Adrenal gland (tissue), 12 donors: ENCODE data around the gene CCDC90B. TPM values are rescaled to one million over a fixed set of nuclear protein-coding genes. Genes with fewer than 3 reads are reported as not detected.
A peak's percentile ranks its signal among the peaks of the same experiment; 100 is the strongest.

ENCODE experiments used
- DNase-seq, 7 donors: peaks; one replicate each; pipeline ENCODE4 v3.0.0-alpha.2; 2019 to 2020
- H3K27ac ChIP-seq, 5 donors: fragments of 200-600 bp; sonication (generic) in 4 of 5; 1 replicate in 3 of 5; 2 replicates in 2 of 5; pipeline versions ENCODE4 v1.5.1 to v1.8.0; 2016 to 2020; ENCODE audit warnings: mild to moderate bottlenecking in 1 of 5
- H3K27me3 ChIP-seq: fragments of 200-600 bp; 2 replicates; pipeline ENCODE4 v1.8.0; 2021
- H3K36me3 ChIP-seq, 2 donors: fragments of 200-600 bp; replicated peaks in 1 of 2; 1 replicate in 1 of 2; 2 replicates in 1 of 2; pipeline versions ENCODE4 v1.5.1 to v1.8.0; 2018 to 2022
- H3K4me1 ChIP-seq, 2 donors: fragments of 200-600 bp; replicated peaks in 1 of 2; 1 replicate in 1 of 2; 2 replicates in 1 of 2; pipeline versions ENCODE4 v1.5.1 to v1.8.0; 2018 to 2021
- H3K4me3 ChIP-seq, 4 donors: fragments of 200-600 bp; sonication (generic) in 3 of 4; one replicate each; pipeline ENCODE4 v1.5.1; 2016 to 2018
- H3K9me3 ChIP-seq, 3 donors: fragments of 200-600 bp; sonication (generic) in 1 of 3; replicated peaks in 1 of 3; 1 replicate in 2 of 3; 2 replicates in 1 of 3; pipeline versions ENCODE4 v1.5.1 to v1.8.0; 2016 to 2021
- POLR2A ChIP-seq, 2 donors: fragments of 450-650 bp; IDR thresholded peaks; one replicate each; pipeline ENCODE4 v1.6.1; 2017; ENCODE audit warnings: antibody characterized with exemption in 2 of 2, mild to moderate bottlenecking in 2 of 2, moderate library complexity in 1 of 2
- WGBS, 4 donors: extraction: QIAGEN DNeasy Blood & Tissue Kit in 2 of 4; methylation state at CpG; one replicate each; pipeline versions ENCODE4 v1.1.5 to v1.1.7; 2013 to 2017; 5-methylcytosine and 5-hydroxymethylcytosine counted together
- intact Hi-C, 2 donors: fragments of 100-400 bp; cut with DNase I; formaldehyde crosslinking; loops; one replicate each; pipeline versions ENCODE4 v1.14.1 to v1.15.0; 2022 to 2023
- polyA plus RNA-seq, 3 donors: library from polyadenylated mRNA; stranded (reverse); fragments of 200-250 nt in 2 of 3; fragments of 350-450 nt in 1 of 3; fragmentation: Illumina TruSeq in 1 of 3; extraction: RNeasy Lipid Tissue Mini Kit (QIAGEN cat#74804) in 1 of 3; gene quantifications; one replicate each; pipeline ENCODE4 v1.2.3, GENCODE V29; 2013 to 2014
- total RNA-seq, 9 donors: library from RNA; depleted of rRNA in 4 of 9; stranded (reverse); fragments of >200 nt in 4 of 9; fragments of 120-200 nt in 1 of 9; fragmentation: NEBNext Ultra II Directional in 1 of 9; extraction: Animal tissue kit (Norgen Biotek cat#: 25700) in 1 of 9; gene quantifications; one replicate each; pipeline versions ENCODE4 v1.1.0 to v1.2.4, GENCODE V29; 2013 to 2023
- TF ChIP-seq, protein P1 (sequence below), 6 experiments: fragments of 450-650 bp in 4 of 6; fragments of 200-600 bp in 2 of 6; sonication (generic) in 1 of 6; IDR thresholded peaks; 1 replicate in 5 of 6; 2 replicates in 1 of 6; pipeline versions ENCODE4 v1.5.1 to v1.8.0; 2016 to 2021; ENCODE audit warnings: antibody characterized with exemption in 6 of 6, mild to moderate bottlenecking in 2 of 6, moderate library complexity in 1 of 6
- donor health status: healthy with polysubstance abuse.
- donor health status: Bipolar disorder and iron deficiency.
- donor health status: DM: yes; HTN: yes; CAD: no.
- donor health status: DM: no; HTN: no; CAD: no.
- donor health status: DM: no; HTN: no; CAD: no.
- donor health status: DM: yes; HTN: yes; CAD: no.

Gene CCDC90B
- total and polyA plus RNA-seq, 12 donors = 38.9 to 147 (median 59.2) TPM

DNA sequence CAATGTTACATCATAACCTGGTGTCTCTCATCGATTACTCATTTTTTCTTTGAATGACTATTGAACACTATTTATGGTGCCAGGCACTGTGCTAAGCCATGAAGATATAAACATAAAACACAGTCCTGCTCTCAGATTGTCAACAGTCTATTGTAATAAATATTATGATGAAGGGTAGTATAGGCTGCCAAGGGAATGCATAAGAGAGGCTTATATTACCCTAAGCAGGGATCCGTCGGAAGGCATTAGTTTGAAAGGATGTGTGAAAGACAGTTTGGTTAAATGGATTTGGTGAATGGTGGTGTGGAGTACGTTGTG, 7.2 kb upstream of the CCDC90B start:
- 70 to 76% (median 74%) methylated on average over 4 of the region's 4 CpGs for WGBS, 4 donors
- TF ChIP-seq, protein P1, sequence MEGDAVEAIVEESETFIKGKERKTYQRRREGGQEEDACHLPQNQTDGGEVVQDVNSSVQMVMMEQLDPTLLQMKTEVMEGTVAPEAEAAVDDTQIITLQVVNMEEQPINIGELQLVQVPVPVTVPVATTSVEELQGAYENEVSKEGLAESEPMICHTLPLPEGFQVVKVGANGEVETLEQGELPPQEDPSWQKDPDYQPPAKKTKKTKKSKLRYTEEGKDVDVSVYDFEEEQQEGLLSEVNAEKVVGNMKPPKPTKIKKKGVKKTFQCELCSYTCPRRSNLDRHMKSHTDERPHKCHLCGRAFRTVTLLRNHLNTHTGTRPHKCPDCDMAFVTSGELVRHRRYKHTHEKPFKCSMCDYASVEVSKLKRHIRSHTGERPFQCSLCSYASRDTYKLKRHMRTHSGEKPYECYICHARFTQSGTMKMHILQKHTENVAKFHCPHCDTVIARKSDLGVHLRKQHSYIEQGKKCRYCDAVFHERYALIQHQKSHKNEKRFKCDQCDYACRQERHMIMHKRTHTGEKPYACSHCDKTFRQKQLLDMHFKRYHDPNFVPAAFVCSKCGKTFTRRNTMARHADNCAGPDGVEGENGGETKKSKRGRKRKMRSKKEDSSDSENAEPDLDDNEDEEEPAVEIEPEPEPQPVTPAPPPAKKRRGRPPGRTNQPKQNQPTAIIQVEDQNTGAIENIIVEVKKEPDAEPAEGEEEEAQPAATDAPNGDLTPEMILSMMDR (IDR thresholded peaks at IDR 0.05) = no peak
- no peak for TF ChIP-seq POLR2A (IDR thresholded peaks at IDR 0.05)

DNA sequence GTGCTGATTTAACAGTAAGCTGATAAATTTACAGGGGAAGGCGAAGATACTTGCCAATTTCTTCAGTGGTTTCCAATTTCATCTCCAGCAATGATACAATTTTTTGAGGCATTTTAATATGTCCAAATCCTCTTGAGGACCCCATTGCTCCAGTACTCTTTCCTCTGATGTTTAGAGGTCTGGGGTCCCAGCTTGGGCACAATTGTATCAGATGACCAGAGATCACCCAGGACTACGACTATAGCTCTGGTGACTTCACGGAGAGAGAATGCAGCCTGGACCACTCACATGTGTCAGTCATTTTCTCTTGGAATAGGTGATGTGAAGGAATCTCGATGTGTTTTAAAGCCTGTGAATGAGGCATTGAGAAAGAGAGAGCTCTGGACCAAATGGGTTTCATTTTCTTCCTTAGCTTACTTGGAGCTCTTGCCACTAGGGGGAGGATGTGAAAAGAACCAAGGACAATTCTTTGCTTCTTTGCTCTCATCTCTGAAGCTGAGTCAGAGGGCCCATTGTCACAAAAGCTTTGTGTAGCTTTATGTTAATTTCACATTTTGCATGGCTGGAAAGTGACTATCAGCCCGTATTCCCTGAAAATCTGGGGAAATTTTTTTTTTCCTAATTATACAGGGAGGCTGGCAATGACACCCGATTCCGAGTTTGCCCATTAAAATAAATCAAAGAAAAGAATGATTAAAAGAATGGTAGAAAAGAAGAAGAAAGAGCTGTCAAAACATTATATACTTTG, 6.7 kb upstream of the CCDC90B start:
- no peaks in the 10 kb centered on the region for H3K27me3 ChIP-seq
- H3K4me1 ChIP-seq = peaks cover 0 to 5% of the 10 kb centered on the region in 2 donors
- H3K36me3 ChIP-seq = no peaks in the 10 kb centered on the region
- no peaks in the 10 kb centered on the region for H3K9me3 ChIP-seq
- no peak overlapping the region for H3K27ac ChIP-seq
- intact Hi-C loops = loop anchor here (5.0 to 10.0 kb wide), 2 partner anchors 522 to 524 kb away; no protein-coding TSS in a partner anchor
- TF ChIP-seq POLR2A (IDR thresholded peaks at IDR 0.05) = no peak
- TF ChIP-seq, protein P1 (IDR thresholded peaks at IDR 0.05) = peak; percentile 69 to 87 (median 80)
- no peak overlapping the region for H3K4me3 ChIP-seq
- WGBS, 4 donors = 32 to 36% (median 34%) methylated on average over 7 of the region's 7 CpGs
- DNase-seq = peak; percentile 36 to 74 (median 68)

More for the DNA sequence above, 7.2 kb upstream of the CCDC90B start:
- Histone ChIP-seq H3K27ac (no peak overlapping the region), H3K27me3 (no peaks in the 10 kb centered on the region), H3K4me1 (peaks cover 0 to 5% of the 10 kb centered on the region in 2 donors), H3K9me3 (no peaks in the 10 kb centered on the region), H3K36me3 (no peaks in the 10 kb centered on the region), H3K4me3 (no peak overlapping the region)
- no peak for DNase-seq
- intact Hi-C loops = loop anchor here (5.0 to 10.0 kb wide), 2 partner anchors 521 to 524 kb away; no protein-coding TSS in a partner anchor

DNA sequence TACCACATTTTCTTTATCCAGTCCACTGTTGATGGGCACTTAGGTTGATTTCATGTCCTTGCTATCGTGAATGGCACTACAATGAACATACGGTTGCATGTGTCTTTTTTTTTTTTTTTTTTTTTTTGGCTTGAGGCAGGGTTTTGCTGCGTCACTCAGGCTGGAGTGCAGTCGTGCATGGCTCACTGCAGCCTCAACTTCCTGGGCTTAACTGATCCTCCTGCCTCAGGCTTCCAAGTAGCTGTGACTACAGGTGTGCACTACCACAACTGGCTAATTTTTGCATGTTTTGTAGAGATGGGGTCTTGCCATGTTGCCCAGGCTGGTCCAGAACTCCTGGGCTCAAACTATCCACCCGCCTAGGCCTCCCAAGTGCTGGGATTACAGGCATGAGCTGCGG, 1.5 kb upstream of the CCDC90B start:
- H3K9me3 ChIP-seq = no peaks in the 10 kb centered on the region
- intact Hi-C loops = no loop called here
- WGBS, 4 donors = 92 to 96% (median 96%) methylated on average over 6 of the region's 6 CpGs
- H3K36me3 ChIP-seq = no peaks in the 10 kb centered on the region
- no peak for DNase-seq
- H3K27me3 ChIP-seq = no peaks in the 10 kb centered on the region
- no peak overlapping the region for H3K27ac ChIP-seq
- TF ChIP-seq, protein P1 (IDR thresholded peaks at IDR 0.05) = no peak
- TF ChIP-seq POLR2A (IDR thresholded peaks at IDR 0.05) = no peak
- peaks cover 8 to 23% of the 10 kb centered on the region in 2 donors for H3K4me1 ChIP-seq
- no peak overlapping the region for H3K4me3 ChIP-seq

DNA sequence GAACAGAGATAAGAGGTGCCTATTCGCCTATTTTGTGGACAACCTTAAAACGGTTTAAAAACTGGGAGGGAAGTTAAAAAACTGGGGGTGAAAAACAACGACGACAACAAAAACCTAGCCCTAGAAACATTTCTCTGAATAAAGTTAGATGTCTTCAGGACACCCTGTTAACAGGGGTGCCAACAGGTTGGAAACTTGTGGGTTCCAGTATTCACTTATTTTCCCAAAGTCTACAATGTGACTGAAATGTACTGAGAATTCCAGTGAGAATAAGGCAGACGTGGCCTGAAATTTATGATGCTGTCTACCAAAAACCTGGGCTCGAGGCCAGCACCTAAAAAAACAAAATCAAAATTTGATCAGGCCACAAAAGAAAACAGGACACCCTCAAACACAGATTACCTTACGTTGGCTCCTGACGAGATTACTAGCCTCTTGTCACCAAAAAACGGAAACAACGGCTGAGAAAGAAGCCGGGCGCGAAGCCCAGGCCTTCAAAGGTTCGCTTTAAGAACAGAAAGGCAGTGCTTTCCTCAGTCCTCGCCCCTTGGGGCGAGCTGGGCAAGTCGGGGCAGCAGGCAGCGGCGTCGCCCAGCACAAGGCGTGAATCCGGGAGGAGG, 906 bp downstream of the CCDC90B start:
- Histone ChIP-seq H3K4me1 (peaks cover 11 to 37% of the 10 kb centered on the region in 2 donors), H3K27ac (peak overlapping the region; percentile 93 to 98 (median 95)), H3K4me3 (peak overlapping the region; percentile 70 to 86 (median 76)), H3K9me3 (no peaks in the 10 kb centered on the region), H3K27me3 (no peaks in the 10 kb centered on the region), H3K36me3 (no peaks in the 10 kb centered on the region)
- TF ChIP-seq, protein P1 (IDR thresholded peaks at IDR 0.05) = no peak
- TF ChIP-seq POLR2A (IDR thresholded peaks at IDR 0.05) = no peak
- intact Hi-C loops = no loop called here
- DNase-seq = no peak
- WGBS, 4 donors = 0 to 1% (median 1%) methylated on average over 14 to 22 of the region's 22 CpGs
